Measurements from ENCODE around the gene TBX4. TPM values are rescaled to one million over a fixed set of nuclear protein-coding genes. Genes with fewer than 3 reads are reported as not detected.

The TBX4 gene
- total RNA-seq, 1 experiment from 2014 or later: not detected

- H3K23ac ChIP-seq (ENCODE audit: insufficient read length, low read depth, low read length): no peak overlapping the region
Observed at GRCh38 chr17:61427567-61427966, 24.7 kb upstream of the TBX4 start.

More at GRCh38 chr17:61427567-61427966, 24.7 kb upstream of the TBX4 start:
- Histone ChIP-seq H4K5ac (ENCODE audit: insufficient read length, low read depth, low read length) (no peak overlapping the region), H3K9me3 (ENCODE audit: control insufficient read depth, low read depth, low read length) (no peaks in the 10 kb centered on the region), H2BK20ac (ENCODE audit: low read depth, low read length, poor library complexity, severe bottlenecking) (no peak overlapping the region), H4K91ac (ENCODE audit: insufficient read length, low read depth, low read length) (no peak overlapping the region), H3K4ac (ENCODE audit: low read depth, low read length) (no peak overlapping the region), H2BK5ac (ENCODE audit: insufficient read length, low read length) (no peak overlapping the region), H3K14ac (ENCODE audit: insufficient read depth, low read length) (no peak overlapping the region), H2AK5ac (ENCODE audit: insufficient read length, low read length) (no peak overlapping the region), H3K4me1 (ENCODE audit: insufficient read depth, low read length) (peaks cover 2% of the 10 kb centered on the region; the same call in 1 of the 2 replicates), H3K79me1 (ENCODE audit: insufficient read depth, low read depth, low read length, poor library complexity, severe bottlenecking) (no peaks in the 10 kb centered on the region), H3K18ac (ENCODE audit: insufficient read length, low read depth, low read length) (no peak overlapping the region), H2BK15ac (ENCODE audit: low read depth, low read length) (no peak overlapping the region), H3K27ac (ENCODE audit: insufficient read length, low read depth, low read length) (no peak overlapping the region), H3K56ac (ENCODE audit: insufficient read length, low read depth, low read length) (no peak overlapping the region), H4K20me1 (ENCODE audit: control insufficient read depth, insufficient read depth, insufficient read length) (no peaks in the 10 kb centered on the region), H3K9ac (ENCODE audit: extremely low read depth, insufficient read length, low read length) (no peak overlapping the region), H4K8ac (replicated peaks; ENCODE audit: insufficient read length, low read depth, low read length) (no peak overlapping the region), H3K79me2 (ENCODE audit: insufficient read depth, low read length) (no peaks in the 10 kb centered on the region), H2BK12ac (ENCODE audit: insufficient read length, low read depth, low read length) (no peak overlapping the region), H3K4me2 (ENCODE audit: insufficient read depth, insufficient read length, low read length) (no peak overlapping the region), H3T11ph (ENCODE audit: low read length) (no peak overlapping the region), H3K23me2 (ENCODE audit: insufficient read length, low read depth, low read length, poor library complexity, severe bottlenecking) (no peaks in the 10 kb centered on the region), H3K27me3 (ENCODE audit: insufficient read depth, low read length) (no peaks in the 10 kb centered on the region), H2BK120ac (ENCODE audit: low read depth, low read length, poor library complexity, severe bottlenecking) (no peak overlapping the region), H2AFZ (ENCODE audit: low read length) (no peak overlapping the region)
- Mint-ChIP-seq H3K27me3 (ENCODE audit: low read depth) (peaks cover 20% of the 10 kb centered on the region), H3K9me3 (no peaks in the 10 kb centered on the region), H3K36me3 (ENCODE audit: insufficient read depth in 1 of 3, low read depth in 3 of 3) (no peaks in the 10 kb centered on the region), H3K4me3 (no peak overlapping the region), H3K4me1 (peaks cover 7% of the 10 kb centered on the region in 2 experiments), H3K27ac (no peak overlapping the region)
- DNase-seq: no peak
- TF ChIP-seq CTCF (conservative IDR thresholded peaks at IDR 0.05): no peak

Measured in H9 (cell line).